Ishikawa (cell line): ENCODE data around the gene RUFY3.

Source experiments
- CEBPB ChIP-seq: IDR thresholded peaks from 2 replicates; pipeline ENCODE4 v1.6.1; 2012
- NFIC ChIP-seq: IDR thresholded peaks from 2 replicates; pipeline ENCODE4 v1.6.1; 2012
- TAF1 ChIP-seq: IDR thresholded peaks from 2 replicates; pipeline ENCODE4 v1.6.1; 2012; ENCODE audit warnings: low read depth, mild to moderate bottlenecking
- YY1 ChIP-seq: IDR thresholded peaks from 2 replicates; pipeline ENCODE4 v1.6.1; 2012; ENCODE audit warnings: low read depth
- TF ChIP-seq, protein P1 (sequence below): IDR thresholded peaks from 2 replicates; pipeline ENCODE4 v1.6.1; 2012; ENCODE audit warnings: low read depth, mild to moderate bottlenecking
- TF ChIP-seq, protein P2 (sequence below): IDR thresholded peaks from 2 replicates; pipeline ENCODE4 v1.6.1; 2012

DNA sequence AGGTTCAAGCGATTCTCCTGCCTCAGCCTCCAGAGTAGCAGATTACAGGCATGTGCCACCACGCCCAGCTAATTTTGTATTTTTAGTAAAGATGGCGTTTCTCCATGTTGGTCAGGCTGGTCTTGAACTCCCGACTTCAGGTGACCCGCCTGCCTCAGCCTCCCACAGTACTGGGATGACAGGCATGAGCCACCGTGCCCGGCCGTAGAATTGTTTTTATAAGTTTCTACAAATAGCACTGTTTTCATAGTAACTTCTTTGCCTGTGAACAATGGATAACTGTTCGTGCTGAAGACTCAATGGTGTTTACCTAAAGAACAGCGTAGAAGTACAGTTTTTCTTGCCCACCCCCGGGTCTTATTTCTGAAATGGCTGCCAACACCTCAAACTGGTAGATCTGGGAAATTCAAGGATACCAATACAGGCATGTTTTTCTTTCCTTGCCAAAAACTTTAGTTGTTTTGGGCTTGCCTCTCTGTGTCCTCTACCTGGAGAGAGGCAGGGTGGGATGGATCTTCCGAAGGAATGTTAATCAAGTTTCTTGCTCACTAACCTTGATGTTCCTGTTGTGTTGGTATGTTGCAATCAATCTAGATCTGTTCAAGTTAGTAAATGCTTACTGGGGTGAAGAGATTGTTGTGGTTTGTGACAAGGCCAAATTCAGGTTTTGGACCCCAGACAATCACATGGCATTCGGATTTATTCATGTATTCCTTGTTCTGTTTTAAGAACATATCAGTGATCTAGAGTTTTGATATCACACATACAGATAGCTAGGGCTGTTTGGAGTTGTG is 2.8 kb upstream of the RUFY3 start:
- TF ChIP-seq TAF1, result no peak
- TF ChIP-seq, protein P1, sequence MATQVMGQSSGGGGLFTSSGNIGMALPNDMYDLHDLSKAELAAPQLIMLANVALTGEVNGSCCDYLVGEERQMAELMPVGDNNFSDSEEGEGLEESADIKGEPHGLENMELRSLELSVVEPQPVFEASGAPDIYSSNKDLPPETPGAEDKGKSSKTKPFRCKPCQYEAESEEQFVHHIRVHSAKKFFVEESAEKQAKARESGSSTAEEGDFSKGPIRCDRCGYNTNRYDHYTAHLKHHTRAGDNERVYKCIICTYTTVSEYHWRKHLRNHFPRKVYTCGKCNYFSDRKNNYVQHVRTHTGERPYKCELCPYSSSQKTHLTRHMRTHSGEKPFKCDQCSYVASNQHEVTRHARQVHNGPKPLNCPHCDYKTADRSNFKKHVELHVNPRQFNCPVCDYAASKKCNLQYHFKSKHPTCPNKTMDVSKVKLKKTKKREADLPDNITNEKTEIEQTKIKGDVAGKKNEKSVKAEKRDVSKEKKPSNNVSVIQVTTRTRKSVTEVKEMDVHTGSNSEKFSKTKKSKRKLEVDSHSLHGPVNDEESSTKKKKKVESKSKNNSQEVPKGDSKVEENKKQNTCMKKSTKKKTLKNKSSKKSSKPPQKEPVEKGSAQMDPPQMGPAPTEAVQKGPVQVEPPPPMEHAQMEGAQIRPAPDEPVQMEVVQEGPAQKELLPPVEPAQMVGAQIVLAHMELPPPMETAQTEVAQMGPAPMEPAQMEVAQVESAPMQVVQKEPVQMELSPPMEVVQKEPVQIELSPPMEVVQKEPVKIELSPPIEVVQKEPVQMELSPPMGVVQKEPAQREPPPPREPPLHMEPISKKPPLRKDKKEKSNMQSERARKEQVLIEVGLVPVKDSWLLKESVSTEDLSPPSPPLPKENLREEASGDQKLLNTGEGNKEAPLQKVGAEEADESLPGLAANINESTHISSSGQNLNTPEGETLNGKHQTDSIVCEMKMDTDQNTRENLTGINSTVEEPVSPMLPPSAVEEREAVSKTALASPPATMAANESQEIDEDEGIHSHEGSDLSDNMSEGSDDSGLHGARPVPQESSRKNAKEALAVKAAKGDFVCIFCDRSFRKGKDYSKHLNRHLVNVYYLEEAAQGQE, result no peak
- TF ChIP-seq, protein P2, sequence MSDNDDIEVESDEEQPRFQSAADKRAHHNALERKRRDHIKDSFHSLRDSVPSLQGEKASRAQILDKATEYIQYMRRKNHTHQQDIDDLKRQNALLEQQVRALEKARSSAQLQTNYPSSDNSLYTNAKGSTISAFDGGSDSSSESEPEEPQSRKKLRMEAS, result no peak
- no peak for TF ChIP-seq YY1
- TF ChIP-seq NFIC, result no peak
- TF ChIP-seq CEBPB, result peak; percentile 55; the same call in 1 of the 2 replicates
